Stimulated activated effector memory CD8-positive, alpha-beta T cell treated with anti-CD3 and anti-CD28 coated beads, Interleukin-12 subunit alpha, Interleukin-12 subunit beta, amount 100 ng/mL, for 72 hours (primary cell): ENCODE data around the gene NAP1L1.
A peak's percentile ranks its signal among the peaks of the same experiment; 100 is the strongest.

Source experiments
- ATAC-seq: fragments of 150-1000 bp; cut with Tn5 transposase; 2 replicates; pipeline ENCODE4 v1.10.0; 2021
- DNase-seq, 2 donors: peaks; one replicate each; pipeline ENCODE4 v3.0.0; 2021 to 2022; ENCODE audit warnings: low spot score in 2 of 2
- H3K27ac Mint-ChIP-seq: one replicate; pipeline ENCODE4 v1.8.0; 2022; ENCODE audit warnings: mild to moderate bottlenecking, mixed read lengths
- H3K36me3 Mint-ChIP-seq: one replicate; pipeline ENCODE4 v1.8.0; 2022; ENCODE audit warnings: mild to moderate bottlenecking, mixed read lengths
- H3K4me1 Mint-ChIP-seq: one replicate; pipeline ENCODE4 v1.8.0; 2022; ENCODE audit warnings: mixed read lengths
- H3K4me3 Mint-ChIP-seq: one replicate; pipeline ENCODE4 v1.8.0; 2022; ENCODE audit warnings: mild to moderate bottlenecking, mixed read lengths
- H3K9me3 Mint-ChIP-seq: one replicate; pipeline ENCODE4 v1.8.0; 2022; ENCODE audit warnings: mixed read lengths

Gene NAP1L1

GRCh38 chr12:76101739-76102385 is 17.4 kb upstream of the NAP1L1 start:
- Mint-ChIP-seq H3K9me3 (no peaks in the 10 kb centered on the region), H3K4me3 (no peak overlapping the region), H3K4me1 (no peaks in the 10 kb centered on the region), H3K36me3 (no peaks in the 10 kb centered on the region), H3K27ac (no peak overlapping the region)
- DNase-seq (no peak), ATAC-seq (no peak)

- H3K4me3 Mint-ChIP-seq = no peak overlapping the region
- no peaks in the 10 kb centered on the region for H3K36me3 Mint-ChIP-seq
- ATAC-seq (no peak), DNase-seq (no peak)
- H3K4me1 Mint-ChIP-seq = no peaks in the 10 kb centered on the region
- no peaks in the 10 kb centered on the region for H3K9me3 Mint-ChIP-seq
- H3K27ac Mint-ChIP-seq = no peak overlapping the region
These were observed 11.7 kb upstream of the NAP1L1 start for GRCh38 chr12:76096079-76096646.

GRCh38 chr12:76094754-76095153 is 10.3 kb upstream of the NAP1L1 start:
- H3K4me3 Mint-ChIP-seq = no peak overlapping the region
- H3K36me3 Mint-ChIP-seq = no peaks in the 10 kb centered on the region

GRCh38 chr12:76091246-76091754 is 6.8 kb upstream of the NAP1L1 start:
- H3K4me1 Mint-ChIP-seq = no peaks in the 10 kb centered on the region
- ATAC-seq (no peak), DNase-seq (no peak)
- H3K9me3 Mint-ChIP-seq = no peaks in the 10 kb centered on the region
- no peaks in the 10 kb centered on the region for H3K36me3 Mint-ChIP-seq
- H3K27ac Mint-ChIP-seq = no peak overlapping the region
- no peak overlapping the region for H3K4me3 Mint-ChIP-seq

More at GRCh38 chr12:76094754-76095153, 10.3 kb upstream of the NAP1L1 start:
- Mint-ChIP-seq H3K4me1 (no peaks in the 10 kb centered on the region), H3K27ac (no peak overlapping the region), H3K9me3 (no peaks in the 10 kb centered on the region)
- no peak for ATAC-seq
- DNase-seq = no peak

DNA sequence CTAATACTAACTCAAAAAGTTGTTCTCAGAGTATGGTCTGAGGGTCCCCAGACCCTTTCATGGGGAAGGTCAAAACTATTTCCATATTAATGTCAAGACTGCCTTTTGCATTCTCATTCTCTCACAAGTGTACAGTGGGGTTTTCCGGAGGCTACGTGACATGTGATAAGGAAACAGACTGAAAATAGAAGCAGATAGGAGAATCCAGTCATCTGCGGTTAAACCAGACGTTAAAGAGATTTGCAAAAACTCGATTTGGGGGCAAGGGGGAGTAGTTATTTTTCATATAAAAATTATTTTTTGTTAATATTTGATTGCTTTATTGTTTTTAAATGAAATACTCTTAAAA is 1.0 kb upstream of the NAP1L1 start:
- peak overlapping the region; percentile 99 for H3K4me3 Mint-ChIP-seq
- DNase-seq (peak; percentile 12 to 59), ATAC-seq (peak; percentile 14)
- H3K4me1 Mint-ChIP-seq = peaks cover 36% of the 10 kb centered on the region
- peak overlapping the region; percentile 100 for H3K27ac Mint-ChIP-seq
- peaks cover 47% of the 10 kb centered on the region for H3K36me3 Mint-ChIP-seq
- H3K9me3 Mint-ChIP-seq = no peaks in the 10 kb centered on the region

DNA sequence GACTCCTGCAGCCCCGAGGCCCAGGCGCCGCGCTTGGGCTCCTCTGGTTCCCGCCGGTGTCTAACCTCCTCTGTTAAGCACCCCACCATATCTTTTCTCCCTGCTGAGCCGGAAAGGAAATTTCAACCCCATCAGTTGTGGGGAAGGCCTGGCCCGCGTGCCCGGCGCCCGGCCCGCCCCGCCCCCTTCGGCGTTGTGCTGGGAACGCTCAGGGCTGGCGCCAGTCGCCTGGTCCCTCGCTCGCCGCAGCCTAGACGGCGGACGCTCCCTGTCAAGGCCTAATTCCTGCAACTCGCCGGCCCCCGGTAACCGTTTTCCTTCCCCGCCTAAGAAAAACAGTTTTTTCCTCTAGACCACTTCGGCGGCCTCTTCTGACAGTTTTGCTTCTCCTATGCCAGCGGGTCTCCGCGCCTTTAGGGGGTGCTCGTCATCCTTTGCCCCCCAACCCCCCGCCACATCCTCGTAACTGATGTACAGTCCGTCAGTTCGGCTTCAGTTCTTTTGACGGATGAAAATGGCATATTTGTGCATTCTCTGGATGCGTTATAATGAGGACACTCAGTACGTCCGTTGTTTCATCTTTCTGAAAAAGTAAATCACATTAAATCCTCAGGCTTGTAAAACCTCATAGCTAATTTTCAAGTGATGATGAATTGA is 506 bp upstream of the NAP1L1 start:
- Mint-ChIP-seq H3K27ac (peak overlapping the region; percentile 100), H3K9me3 (no peaks in the 10 kb centered on the region), H3K36me3 (peaks cover 52% of the 10 kb centered on the region), H3K4me3 (peak overlapping the region; percentile 99), H3K4me1 (peaks cover 41% of the 10 kb centered on the region)
- ATAC-seq = peak; percentile 66
- DNase-seq = no peak

DNA sequence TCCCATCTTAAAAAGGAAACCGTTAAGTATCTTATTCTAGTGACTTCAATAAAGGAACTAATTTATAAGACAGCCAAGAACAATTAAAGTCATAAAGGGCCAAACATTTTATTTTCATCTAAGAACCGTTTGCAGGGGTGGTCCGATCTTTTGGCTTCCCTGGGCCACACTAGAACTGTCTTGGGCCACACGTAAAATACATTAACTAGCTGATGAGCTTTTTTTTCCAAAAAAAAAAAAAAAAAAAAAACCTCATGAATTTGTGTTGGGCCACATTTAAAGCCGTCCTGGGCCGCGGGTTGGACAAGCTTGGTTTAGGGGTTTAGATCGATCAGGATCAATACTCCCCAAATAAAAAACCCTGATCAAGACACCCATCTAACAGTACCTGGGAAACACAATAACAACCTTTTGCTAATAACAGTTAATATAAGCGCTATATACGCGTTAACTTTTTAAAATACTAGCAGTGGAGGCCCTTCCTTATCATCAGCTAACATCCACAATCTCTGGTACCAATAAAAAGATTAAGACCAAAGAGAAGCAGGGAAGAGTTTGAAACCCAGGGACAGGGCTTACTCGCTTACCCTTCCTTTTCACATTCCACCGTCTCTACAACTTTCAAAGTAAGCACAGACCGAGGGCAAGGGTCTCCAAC is 1.1 kb downstream of the NAP1L1 start:
- H3K4me1 Mint-ChIP-seq = peaks cover 56% of the 10 kb centered on the region
- ATAC-seq (no peak), DNase-seq (no peak)
- peak overlapping the region; percentile 100 for H3K27ac Mint-ChIP-seq
- H3K36me3 Mint-ChIP-seq = peaks cover 68% of the 10 kb centered on the region
- no peaks in the 10 kb centered on the region for H3K9me3 Mint-ChIP-seq
- peak overlapping the region; percentile 99 for H3K4me3 Mint-ChIP-seq

DNA sequence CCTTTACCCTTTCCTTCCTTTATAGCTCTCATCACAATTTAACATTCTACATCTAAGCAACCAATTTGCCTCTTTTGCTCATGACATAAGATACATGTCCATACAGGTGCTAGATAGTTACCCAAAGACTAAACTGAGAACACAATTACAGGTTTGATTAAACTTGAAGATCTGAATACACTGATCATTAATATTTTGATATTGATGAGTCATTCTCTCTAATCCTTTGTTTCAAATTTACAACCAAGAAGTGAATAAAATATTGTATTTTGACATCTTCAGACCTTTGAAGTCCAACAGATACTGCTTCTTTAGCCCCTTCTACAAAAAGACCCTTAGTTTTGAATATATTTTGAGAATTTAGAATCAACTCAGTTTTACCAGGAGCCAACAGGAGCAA is 2.6 kb downstream of the NAP1L1 start:
- DNase-seq (no peak), ATAC-seq (no peak)
- H3K4me1 Mint-ChIP-seq = peaks cover 60% of the 10 kb centered on the region
- peak overlapping the region; percentile 99 for H3K4me3 Mint-ChIP-seq
- peaks cover 83% of the 10 kb centered on the region for H3K36me3 Mint-ChIP-seq
- no peaks in the 10 kb centered on the region for H3K9me3 Mint-ChIP-seq
- no peak overlapping the region for H3K27ac Mint-ChIP-seq

DNA sequence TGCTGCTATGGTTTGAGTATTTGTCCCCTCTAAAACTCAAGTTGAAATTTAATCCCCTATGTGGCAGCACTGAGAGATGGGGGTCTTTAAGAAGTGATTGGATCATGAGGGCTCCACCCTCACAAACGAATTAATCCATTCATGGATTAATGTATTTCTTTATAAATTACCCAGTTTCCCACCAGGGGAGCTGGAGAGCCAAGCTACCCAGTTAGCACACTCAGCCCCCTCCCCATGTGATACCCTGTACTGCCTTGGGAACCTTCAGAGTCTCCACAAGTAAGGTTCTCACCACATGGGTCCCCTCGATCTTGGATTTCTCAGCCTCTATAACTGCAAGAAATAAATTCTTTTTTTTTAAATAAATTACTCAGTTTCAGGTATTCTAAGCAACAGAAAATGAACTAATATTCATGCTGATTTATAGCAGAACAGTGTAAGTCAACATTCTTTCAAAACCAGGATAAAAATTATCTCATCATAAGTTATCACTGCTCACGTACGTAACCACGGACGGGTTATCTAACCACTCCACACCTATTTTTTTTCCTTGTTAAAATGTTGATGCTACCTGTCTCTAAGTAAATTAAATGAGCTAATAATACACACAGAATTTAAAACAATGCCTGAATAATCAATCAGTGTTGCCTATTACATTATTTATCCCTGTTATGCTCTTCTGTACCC is 3.6 kb downstream of the NAP1L1 start:
- Mint-ChIP-seq H3K27ac (no peak overlapping the region), H3K9me3 (no peaks in the 10 kb centered on the region), H3K4me3 (peak overlapping the region; percentile 99), H3K4me1 (peaks cover 64% of the 10 kb centered on the region), H3K36me3 (peaks cover 90% of the 10 kb centered on the region)
- DNase-seq = no peak
- ATAC-seq = no peak

DNA sequence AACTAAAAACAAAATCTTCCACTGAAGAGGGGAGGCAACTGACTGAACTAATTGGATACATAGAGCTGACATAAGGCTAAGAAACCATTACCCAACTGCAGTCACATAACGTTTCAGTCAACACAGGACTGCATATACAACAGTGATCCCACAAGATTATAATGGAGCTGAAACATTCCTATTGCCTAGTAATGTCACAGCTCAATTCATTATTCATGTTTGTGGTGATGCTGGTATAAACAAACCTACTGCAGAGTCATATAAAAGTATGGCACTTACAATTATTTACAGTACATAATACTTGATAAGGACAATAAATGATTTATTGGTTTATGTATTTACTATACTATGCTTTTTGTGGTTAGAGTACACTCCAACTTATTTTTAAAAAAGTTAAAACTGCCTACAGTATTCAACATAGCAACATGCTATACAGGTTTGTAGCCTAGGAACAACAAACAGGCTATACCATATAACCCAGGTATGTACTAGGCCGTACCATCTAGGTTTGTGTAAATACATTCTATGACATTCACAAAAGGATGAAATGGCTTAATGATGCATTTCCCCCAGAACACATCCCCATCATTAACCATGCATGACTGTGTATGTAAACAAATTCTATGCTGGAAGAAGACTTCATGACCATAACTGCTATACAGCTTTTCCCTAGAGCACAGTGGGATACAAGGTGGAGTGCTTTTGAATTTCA is 4.3 kb downstream of the NAP1L1 start:
- ATAC-seq = no peak
- Mint-ChIP-seq H3K4me3 (no peak overlapping the region), H3K9me3 (no peaks in the 10 kb centered on the region)

GRCh38 chr12:76078748-76079147 is 5.7 kb downstream of the NAP1L1 start:
- Mint-ChIP-seq H3K27ac (no peak overlapping the region), H3K4me1 (peaks cover 64% of the 10 kb centered on the region), H3K9me3 (no peaks in the 10 kb centered on the region), H3K36me3 (peaks cover 86% of the 10 kb centered on the region), H3K4me3 (no peak overlapping the region)
- ATAC-seq (no peak), DNase-seq (no peak)

More for the DNA sequence above, 4.3 kb downstream of the NAP1L1 start:
- peaks cover 60% of the 10 kb centered on the region for H3K4me1 Mint-ChIP-seq
- H3K27ac Mint-ChIP-seq = no peak overlapping the region
- DNase-seq = no peak
- H3K36me3 Mint-ChIP-seq = peaks cover 91% of the 10 kb centered on the region

DNA sequence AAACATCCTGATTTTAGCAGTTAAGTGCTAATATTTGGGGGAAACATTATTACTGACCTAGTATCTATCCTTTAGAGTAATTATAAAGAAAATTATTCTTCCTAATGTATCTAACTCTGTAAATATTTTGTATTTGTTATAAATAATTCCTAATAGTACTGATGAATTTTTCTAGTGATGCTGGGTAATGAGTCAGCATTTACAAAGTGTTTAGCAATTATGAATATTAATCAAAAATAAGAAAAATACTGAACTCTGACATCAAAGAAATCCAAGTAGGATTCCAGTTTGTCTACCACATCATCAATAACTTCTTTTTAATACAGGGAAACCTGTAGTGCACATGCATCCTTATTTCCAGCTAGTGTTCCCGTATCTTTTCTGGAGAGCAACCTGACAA is 9.0 kb downstream of the NAP1L1 start:
- peaks cover 87% of the 10 kb centered on the region for H3K36me3 Mint-ChIP-seq
- H3K4me3 Mint-ChIP-seq = no peak overlapping the region
- H3K4me1 Mint-ChIP-seq = peaks cover 66% of the 10 kb centered on the region
- no peaks in the 10 kb centered on the region for H3K9me3 Mint-ChIP-seq
- no peak overlapping the region for H3K27ac Mint-ChIP-seq
- ATAC-seq (no peak), DNase-seq (no peak)

DNA sequence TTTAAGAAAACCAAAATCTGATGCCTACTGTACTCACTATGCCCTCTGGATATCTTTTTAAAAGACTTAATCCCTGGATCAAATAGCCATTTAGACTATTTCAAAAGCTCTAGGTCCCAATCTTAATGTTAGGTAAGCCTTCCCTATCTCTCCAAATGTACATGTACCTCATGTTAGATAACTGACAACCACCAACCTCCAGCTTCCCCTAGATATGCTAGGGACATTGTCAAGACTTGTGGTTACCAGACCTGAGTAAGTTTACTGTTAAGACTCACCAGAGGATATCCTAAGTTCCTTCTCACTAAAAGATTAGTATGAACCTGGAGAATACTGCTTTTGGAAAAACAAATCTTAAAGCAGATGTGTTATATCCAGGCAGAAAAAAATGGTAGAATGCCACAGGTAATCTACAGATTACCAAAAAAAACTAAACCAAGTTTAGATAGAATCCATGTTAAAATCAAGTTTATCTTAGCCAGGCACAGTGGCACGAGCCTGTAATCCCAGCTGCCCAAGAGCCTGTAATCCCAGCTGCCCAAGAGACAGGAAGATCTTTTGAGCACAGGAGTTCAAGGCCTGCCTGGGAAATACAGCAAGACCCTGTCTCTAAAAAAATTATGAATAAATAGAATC is 9.7 kb downstream of the NAP1L1 start:
- Mint-ChIP-seq H3K27ac (no peak overlapping the region), H3K9me3 (no peaks in the 10 kb centered on the region), H3K36me3 (peaks cover 87% of the 10 kb centered on the region), H3K4me1 (peaks cover 64% of the 10 kb centered on the region), H3K4me3 (no peak overlapping the region)
- DNase-seq (no peak), ATAC-seq (peak; percentile 51)

GRCh38 chr12:76073561-76073960 is 10.9 kb downstream of the NAP1L1 start:
- H3K27ac Mint-ChIP-seq = no peak overlapping the region

More at GRCh38 chr12:76073561-76073960, 10.9 kb downstream of the NAP1L1 start:
- Mint-ChIP-seq H3K36me3 (peaks cover 87% of the 10 kb centered on the region), H3K9me3 (no peaks in the 10 kb centered on the region), H3K4me1 (peaks cover 59% of the 10 kb centered on the region), H3K4me3 (no peak overlapping the region)
- ATAC-seq (no peak), DNase-seq (no peak)
